Activated T-helper 17 cell treated with anti-CD3 and anti-CD28 coated beads, Interleukin-2, amount 50 U/mL, for 72 hours (primary cell): ENCODE data around the gene MYO5A. TPM values are rescaled to one million over a fixed set of nuclear protein-coding genes. Genes with fewer than 3 reads are reported as not detected.

Experiments used
- ATAC-seq: fragments of 150-1000 bp; cut with Tn5 transposase; replicated peaks from 2 replicates; pipeline ENCODE4 v1.10.0; 2021; ENCODE audit warnings: mild to moderate bottlenecking, moderate library complexity
- H3K27ac Mint-ChIP-seq: one replicate; pipeline ENCODE4 v1.8.0; 2022; ENCODE audit warnings: mixed read lengths
- H3K27me3 Mint-ChIP-seq: one replicate; pipeline ENCODE4 v1.8.0; 2022; ENCODE audit warnings: mixed read lengths
- H3K36me3 Mint-ChIP-seq: one replicate; pipeline ENCODE4 v1.8.0; 2022; ENCODE audit warnings: low read depth, mild to moderate bottlenecking, mixed read lengths
- H3K4me1 Mint-ChIP-seq: one replicate; pipeline ENCODE4 v1.8.0; 2022; ENCODE audit warnings: mixed read lengths
- H3K4me3 Mint-ChIP-seq: one replicate; pipeline ENCODE4 v1.8.0; 2022; ENCODE audit warnings: mild to moderate bottlenecking, mixed read lengths
- H3K9me3 Mint-ChIP-seq: one replicate; pipeline ENCODE4 v1.8.0; 2022; ENCODE audit warnings: mixed read lengths
- total RNA-seq, 2 donors: library from RNA; stranded (reverse); gene quantifications; one replicate each; pipeline ENCODE4 v1.2.3, GENCODE V29; 2022

MYO5A gene
- total RNA-seq, 2 donors from 2014 or later, result 33.1 to 59.3 TPM

DNA sequence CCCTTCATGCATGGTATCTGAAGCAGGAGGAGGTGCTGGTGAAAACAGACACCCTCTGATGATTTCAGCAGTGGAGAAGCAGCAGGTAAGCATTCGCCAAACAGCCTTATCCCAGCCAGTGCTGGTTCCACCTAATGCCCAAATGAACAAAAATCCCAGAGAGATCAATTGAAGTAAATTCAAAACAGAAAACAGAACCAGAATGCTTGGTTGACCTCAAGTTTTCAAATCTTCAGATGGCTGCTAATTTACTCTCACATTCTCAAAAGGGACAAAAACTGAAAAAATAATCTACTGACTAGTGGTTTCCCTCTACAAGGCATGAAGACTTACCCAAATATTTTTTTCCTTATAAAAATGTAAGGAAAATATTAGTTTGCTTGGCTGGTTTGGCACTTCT, 146.0 kb downstream of the MYO5A start:
- Mint-ChIP-seq H3K27me3 (no peaks in the 10 kb centered on the region), H3K36me3 (peaks cover 80% of the 10 kb centered on the region), H3K4me1 (peaks cover 27% of the 10 kb centered on the region), H3K27ac (peak overlapping the region; percentile 83), H3K4me3 (peak overlapping the region; percentile 38), H3K9me3 (no peaks in the 10 kb centered on the region)
- ATAC-seq, result peak; percentile 18

DNA sequence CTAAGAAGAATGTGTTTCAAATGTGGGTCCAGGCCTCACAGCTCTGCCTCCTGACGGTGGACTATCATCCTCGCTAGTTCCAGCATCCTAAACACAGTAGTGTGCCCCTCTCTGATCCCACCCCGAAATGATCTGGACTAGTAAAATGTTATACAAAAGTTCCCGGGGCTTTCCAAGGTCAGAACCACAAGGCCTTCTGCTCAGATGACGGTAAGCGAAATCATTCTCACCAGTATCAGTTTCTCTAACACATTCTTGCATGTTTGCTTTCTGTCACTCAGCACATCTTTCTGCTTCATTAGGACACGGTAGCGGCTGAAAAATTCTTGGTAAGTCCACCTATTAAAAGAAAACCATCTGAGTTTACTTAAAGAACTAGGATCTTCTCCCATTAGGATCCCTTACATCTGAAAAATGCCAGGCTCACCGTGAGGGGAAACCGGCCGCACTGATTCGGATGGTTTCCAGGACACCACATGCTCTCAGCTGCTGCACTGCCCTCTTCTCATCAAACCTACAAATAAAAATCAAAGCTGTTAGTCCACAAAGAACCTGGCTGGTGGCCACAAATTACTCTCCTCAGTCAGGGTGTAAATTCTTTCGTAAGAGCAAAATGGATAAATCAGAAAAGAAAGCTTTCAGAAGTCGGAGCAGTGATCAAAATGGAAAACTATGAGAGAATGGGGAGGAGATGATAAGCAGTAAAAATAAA, 149.1 kb downstream of the MYO5A start:
- H3K4me1 Mint-ChIP-seq, result peaks cover 27% of the 10 kb centered on the region
- ATAC-seq, result peak; percentile 77
- H3K4me3 Mint-ChIP-seq, result peak overlapping the region; percentile 52
- H3K27me3 Mint-ChIP-seq, result no peaks in the 10 kb centered on the region
- H3K36me3 Mint-ChIP-seq, result peaks cover 91% of the 10 kb centered on the region
- peak overlapping the region; percentile 90 for H3K27ac Mint-ChIP-seq
- H3K9me3 Mint-ChIP-seq, result no peaks in the 10 kb centered on the region

DNA sequence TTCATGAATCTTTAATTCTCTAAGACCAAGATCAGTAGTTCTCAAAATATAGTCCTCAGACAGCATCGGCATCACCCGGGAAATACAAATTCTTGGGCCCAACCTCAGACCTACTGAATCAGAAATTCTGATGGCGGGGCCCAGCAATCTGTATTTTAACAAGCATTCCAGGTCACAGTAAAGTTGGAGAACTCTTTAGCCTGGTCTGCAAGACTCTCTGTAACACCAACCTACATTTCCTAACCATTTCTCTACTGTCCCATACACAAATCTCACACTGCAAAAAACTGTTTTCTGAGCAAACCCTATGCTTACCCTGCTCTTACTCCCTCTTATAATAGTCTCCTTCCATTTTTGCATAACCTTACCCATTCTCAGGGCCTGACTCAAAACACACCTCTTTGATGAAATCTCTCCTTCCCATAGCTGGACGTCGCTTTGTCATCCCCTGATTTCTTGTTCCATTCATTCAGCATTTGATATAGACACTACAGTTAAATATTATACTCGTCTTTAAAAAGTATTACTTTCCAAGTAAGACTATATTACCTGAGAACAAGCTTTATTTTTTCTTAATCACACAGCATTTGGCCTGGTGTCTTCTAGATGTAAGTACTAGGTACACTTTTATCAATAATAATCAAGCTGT, 149.8 kb downstream of the MYO5A start:
- no peaks in the 10 kb centered on the region for H3K9me3 Mint-ChIP-seq
- H3K27ac Mint-ChIP-seq, result peak overlapping the region; percentile 90
- peaks cover 26% of the 10 kb centered on the region for H3K4me1 Mint-ChIP-seq
- ATAC-seq, result peak; percentile 86
- peak overlapping the region; percentile 52 for H3K4me3 Mint-ChIP-seq
- H3K27me3 Mint-ChIP-seq, result no peaks in the 10 kb centered on the region
- H3K36me3 Mint-ChIP-seq, result peaks cover 91% of the 10 kb centered on the region

DNA sequence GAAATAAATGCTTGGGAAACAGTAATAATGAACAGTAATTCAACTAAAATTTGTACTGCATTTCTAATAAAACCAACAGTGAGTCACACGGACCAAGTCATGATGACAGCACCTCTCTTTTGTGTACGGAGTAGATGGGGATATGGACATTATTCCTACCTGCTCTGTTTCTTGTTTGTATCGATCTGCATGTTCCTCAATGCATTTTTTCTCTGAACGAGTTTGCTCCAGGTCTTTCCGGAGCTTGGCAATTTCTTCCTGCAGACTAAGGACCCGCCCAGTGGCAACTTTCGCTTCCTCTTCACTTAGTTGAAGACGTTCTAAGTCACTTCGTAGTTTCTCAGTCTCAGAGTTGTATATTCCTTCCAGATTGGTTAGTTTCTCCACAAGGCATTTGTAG, 158.7 kb downstream of the MYO5A start:
- Mint-ChIP-seq H3K4me3 (no peak overlapping the region), H3K27ac (no peak overlapping the region)
- ATAC-seq, result no peak

DNA sequence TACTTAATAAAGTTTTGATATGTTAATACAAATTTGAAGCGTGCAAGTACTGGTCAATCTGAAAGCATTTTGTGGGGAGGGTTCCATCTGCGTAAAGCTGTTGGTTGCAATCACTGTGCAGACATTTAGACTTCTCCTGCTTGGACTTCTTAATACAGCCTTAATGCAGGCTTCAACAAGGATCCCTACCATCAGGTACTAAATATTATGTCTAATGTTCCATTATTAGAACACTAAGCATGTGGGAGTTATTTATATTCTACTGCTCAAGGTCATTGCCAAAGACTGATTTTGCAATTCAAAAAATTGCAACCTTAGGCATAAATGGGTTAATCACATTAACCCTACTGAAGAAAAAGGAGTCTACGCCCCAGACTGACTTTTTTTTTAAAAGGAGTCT, 159.2 kb downstream of the MYO5A start:
- no peak for ATAC-seq
- Mint-ChIP-seq H3K9me3 (no peaks in the 10 kb centered on the region), H3K36me3 (peaks cover 98% of the 10 kb centered on the region), H3K27ac (no peak overlapping the region), H3K4me3 (no peak overlapping the region), H3K4me1 (no peaks in the 10 kb centered on the region), H3K27me3 (no peaks in the 10 kb centered on the region)

More for the DNA sequence above, 158.7 kb downstream of the MYO5A start:
- Mint-ChIP-seq H3K36me3 (peaks cover 98% of the 10 kb centered on the region), H3K9me3 (no peaks in the 10 kb centered on the region), H3K4me1 (no peaks in the 10 kb centered on the region), H3K27me3 (no peaks in the 10 kb centered on the region)

DNA sequence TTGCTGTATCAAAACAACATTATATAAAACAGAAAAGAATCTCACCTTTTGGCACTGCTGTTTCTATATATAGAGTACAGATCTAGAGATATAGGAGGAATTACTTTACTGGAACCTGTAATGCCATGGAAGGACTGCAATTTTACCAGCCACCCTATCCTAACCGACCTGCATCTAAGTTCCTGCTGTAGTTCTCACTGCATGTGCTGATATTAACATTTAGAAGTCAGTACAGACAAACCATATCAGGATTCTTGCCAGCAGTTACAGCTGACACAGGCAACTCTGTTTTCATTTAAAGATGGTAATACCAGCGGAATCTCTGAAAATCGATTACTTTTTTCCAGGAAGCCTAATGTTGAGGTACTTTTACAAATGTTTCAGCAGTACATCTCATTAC, 159.7 kb downstream of the MYO5A start:
- Mint-ChIP-seq H3K4me1 (no peaks in the 10 kb centered on the region), H3K4me3 (no peak overlapping the region), H3K27ac (peak overlapping the region; percentile 17), H3K36me3 (peaks cover 98% of the 10 kb centered on the region), H3K9me3 (no peaks in the 10 kb centered on the region), H3K27me3 (no peaks in the 10 kb centered on the region)
- ATAC-seq, result no peak

DNA sequence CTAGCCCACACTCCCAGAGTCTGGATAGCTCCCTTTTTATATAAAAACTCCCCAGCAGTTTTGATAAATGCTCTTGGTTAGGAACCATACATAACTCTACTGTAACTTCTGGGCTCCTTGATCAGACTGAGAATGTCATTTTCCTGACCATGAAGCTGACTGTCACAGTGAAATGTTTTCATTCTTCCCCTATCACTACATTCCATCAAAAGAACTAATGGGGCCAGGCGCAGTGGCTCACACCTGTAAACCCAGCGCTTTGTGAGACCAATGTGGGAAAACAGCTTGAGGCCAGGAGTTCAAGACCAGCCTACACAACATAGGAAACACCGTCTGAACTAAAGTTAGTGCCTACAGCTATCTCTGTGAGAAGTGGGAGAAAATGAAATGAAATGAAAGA, 160.3 kb downstream of the MYO5A start:
- peaks cover 99% of the 10 kb centered on the region for H3K36me3 Mint-ChIP-seq
- H3K27ac Mint-ChIP-seq, result peak overlapping the region; percentile 17
- no peaks in the 10 kb centered on the region for H3K4me1 Mint-ChIP-seq
- no peak for ATAC-seq
- no peak overlapping the region for H3K4me3 Mint-ChIP-seq
- H3K27me3 Mint-ChIP-seq, result no peaks in the 10 kb centered on the region
- H3K9me3 Mint-ChIP-seq, result no peaks in the 10 kb centered on the region

DNA sequence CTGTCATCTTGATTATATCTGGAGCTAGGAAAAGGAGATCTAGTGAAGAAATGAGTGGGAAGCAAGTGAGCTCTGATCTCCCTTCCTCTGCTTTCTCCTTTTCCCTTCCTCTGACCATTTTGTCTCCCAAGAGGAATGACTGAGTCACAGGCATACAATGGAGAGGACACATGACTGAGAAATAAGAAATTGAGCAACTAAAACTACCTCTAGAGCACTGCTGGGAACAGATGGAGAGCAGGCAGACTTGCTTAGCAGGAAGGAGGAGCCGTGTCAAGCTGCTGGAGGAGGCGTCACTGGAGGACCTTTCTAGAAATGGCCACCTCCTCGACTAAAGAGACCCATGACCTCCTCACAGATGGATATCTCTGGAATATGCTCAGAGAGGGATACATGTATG, 166.2 kb downstream of the MYO5A start:
- H3K36me3 Mint-ChIP-seq, result peaks cover 99% of the 10 kb centered on the region
- no peak for ATAC-seq
- H3K9me3 Mint-ChIP-seq, result no peaks in the 10 kb centered on the region
- no peak overlapping the region for H3K4me3 Mint-ChIP-seq
- H3K4me1 Mint-ChIP-seq, result no peaks in the 10 kb centered on the region
- H3K27ac Mint-ChIP-seq, result no peak overlapping the region
- no peaks in the 10 kb centered on the region for H3K27me3 Mint-ChIP-seq

DNA sequence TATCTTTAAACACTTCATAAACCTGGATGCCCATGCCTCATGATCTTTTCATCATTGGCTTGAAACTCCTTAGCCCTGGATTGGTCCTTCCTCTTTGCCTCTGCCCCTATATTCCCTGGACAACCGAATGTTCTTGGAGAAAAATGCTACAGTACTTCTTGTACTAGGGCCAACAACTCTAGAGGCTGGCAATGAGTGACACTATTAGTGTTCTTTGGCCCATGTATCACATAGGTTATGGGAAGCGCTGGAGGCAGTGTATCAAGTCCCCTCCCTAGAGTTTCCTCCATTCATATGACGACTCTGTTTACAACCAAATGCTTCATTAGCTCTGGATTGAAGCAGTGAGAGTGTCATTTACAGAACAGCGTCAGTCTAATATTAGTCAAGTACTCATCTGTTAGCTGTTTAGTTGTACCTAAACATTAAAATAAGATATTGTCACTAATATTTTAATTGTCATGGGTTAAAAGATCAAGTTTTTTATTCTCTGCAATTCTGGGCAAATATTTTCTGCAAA, 166.6 kb downstream of the MYO5A start:
- no peaks in the 10 kb centered on the region for H3K27me3 Mint-ChIP-seq
- peak overlapping the region; percentile 8 for H3K27ac Mint-ChIP-seq
- H3K4me1 Mint-ChIP-seq, result no peaks in the 10 kb centered on the region
- H3K4me3 Mint-ChIP-seq, result no peak overlapping the region
- H3K36me3 Mint-ChIP-seq, result peaks cover 98% of the 10 kb centered on the region
- ATAC-seq, result no peak
- no peaks in the 10 kb centered on the region for H3K9me3 Mint-ChIP-seq

DNA sequence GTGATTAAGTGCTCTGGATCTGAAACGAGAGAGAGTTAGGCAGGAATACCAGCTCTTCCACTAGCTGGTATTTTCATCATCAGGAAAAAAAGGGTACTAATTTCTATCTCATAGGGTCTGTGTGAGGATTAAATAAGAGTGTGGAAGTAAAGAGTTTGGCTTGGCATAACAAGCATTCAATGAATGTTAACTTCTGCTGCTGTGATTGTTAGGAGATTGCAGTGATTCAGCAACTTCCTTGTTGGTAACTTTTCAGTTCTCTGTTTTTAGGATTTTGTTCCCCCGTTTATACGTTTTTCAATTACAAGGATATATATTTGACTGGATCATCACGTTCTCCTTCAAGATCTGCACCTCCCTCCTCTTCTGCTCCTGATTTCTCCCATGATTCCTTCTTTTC, 167.2 kb downstream of the MYO5A start:
- no peaks in the 10 kb centered on the region for H3K4me1 Mint-ChIP-seq

DNA sequence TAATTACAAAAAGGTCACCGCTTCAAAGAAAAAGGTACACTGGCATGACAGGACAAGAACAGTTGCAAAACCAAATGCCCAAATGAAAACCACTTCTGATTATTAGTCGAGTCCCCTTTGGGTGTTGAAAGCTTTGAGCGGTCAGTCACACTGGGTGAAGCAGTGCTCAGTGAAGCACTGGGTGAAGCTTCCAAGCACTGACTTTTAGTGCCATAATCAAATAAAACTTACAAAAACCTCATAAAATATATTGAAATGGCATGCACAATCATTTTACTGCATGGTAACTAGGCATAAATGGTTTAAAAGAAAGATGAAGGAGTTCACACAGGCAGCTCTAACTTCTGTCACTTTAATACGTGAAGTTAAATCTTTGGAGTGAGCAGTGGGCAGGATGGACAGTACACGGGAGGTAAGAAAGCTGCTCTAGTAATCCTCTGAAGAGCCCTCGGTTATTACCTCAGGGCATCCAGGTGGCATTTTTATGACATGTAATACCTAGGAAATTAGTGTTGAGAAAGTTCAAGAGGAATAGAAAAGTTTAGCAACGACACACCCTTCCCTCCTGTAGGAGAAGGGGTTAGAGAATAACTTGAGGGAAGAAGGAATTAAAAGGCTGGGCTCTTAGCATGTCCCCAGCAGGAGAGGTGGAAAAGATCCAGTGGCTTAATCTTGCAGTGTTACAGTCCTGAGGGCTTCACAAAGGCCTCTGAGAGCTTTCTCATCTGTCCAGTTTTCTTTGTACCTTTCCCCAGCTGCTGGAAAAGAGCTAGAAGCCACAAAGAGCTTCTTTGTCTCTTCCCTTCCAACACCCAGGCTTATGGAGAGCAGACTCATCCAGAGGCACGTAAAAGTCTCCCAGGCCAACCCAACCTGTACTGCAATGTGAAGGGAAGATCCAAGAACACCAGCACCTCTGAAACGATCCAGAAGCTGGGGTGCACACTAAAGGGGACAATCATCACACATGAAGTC, 168.2 kb downstream of the MYO5A start:
- H3K4me3 Mint-ChIP-seq, result no peak overlapping the region
- peak overlapping the region; percentile 15 for H3K27ac Mint-ChIP-seq
- H3K9me3 Mint-ChIP-seq, result no peaks in the 10 kb centered on the region
- no peaks in the 10 kb centered on the region for H3K4me1 Mint-ChIP-seq
- peaks cover 89% of the 10 kb centered on the region for H3K36me3 Mint-ChIP-seq
- H3K27me3 Mint-ChIP-seq, result no peaks in the 10 kb centered on the region
- ATAC-seq, result no peak

More for the DNA sequence above, 167.2 kb downstream of the MYO5A start:
- Mint-ChIP-seq H3K9me3 (no peaks in the 10 kb centered on the region), H3K36me3 (peaks cover 93% of the 10 kb centered on the region), H3K4me3 (no peak overlapping the region), H3K27me3 (no peaks in the 10 kb centered on the region), H3K27ac (peak overlapping the region; percentile 8)
- no peak for ATAC-seq

DNA sequence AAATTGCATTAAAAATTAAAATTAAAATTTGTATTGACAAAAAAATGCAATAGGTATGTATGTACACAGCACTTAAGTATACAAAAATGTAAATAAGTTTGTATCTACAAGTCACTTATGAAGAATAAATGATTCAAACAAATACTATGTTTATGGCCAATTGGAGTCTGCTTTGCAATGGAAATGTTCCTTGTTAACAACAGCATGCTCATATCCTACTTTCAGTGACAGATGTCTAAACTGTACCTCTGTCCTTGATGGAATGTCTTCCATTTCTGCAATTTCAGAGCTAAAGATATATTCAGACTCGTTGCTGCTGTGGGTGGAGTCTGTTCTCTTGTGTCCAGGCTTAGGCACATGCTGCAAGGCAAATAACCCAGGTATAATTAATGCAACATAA, 169.0 kb downstream of the MYO5A start:
- H3K4me1 Mint-ChIP-seq, result no peaks in the 10 kb centered on the region

DNA sequence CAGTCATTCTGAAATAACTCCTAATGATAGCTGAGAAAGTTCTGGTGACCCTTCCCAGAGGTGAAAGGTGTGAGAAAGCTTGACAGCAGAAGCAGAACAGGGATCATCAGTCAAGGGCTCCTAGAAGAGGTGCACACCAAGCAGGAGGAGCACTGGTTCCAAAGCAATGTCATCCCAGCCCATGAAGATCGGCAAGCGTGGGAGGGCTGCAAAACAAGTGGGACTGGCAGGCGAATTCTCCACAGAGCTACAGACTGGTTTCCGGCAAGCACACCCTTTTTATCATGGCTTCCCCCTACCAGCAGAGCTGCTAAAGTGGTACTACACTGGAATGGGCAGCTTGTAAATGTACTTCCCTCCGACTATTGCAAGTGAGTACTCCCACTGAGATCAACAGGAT, 170.7 kb downstream of the MYO5A start:
- Mint-ChIP-seq H3K27me3 (no peaks in the 10 kb centered on the region), H3K27ac (peak overlapping the region; percentile 70), H3K4me3 (no peak overlapping the region), H3K9me3 (no peaks in the 10 kb centered on the region), H3K4me1 (no peaks in the 10 kb centered on the region), H3K36me3 (peaks cover 82% of the 10 kb centered on the region)
- no peak for ATAC-seq

More for the DNA sequence above, 169.0 kb downstream of the MYO5A start:
- H3K9me3 Mint-ChIP-seq, result no peaks in the 10 kb centered on the region
- no peak for ATAC-seq
- H3K36me3 Mint-ChIP-seq, result peaks cover 86% of the 10 kb centered on the region
- no peak overlapping the region for H3K4me3 Mint-ChIP-seq
- no peaks in the 10 kb centered on the region for H3K27me3 Mint-ChIP-seq
- H3K27ac Mint-ChIP-seq, result no peak overlapping the region

DNA sequence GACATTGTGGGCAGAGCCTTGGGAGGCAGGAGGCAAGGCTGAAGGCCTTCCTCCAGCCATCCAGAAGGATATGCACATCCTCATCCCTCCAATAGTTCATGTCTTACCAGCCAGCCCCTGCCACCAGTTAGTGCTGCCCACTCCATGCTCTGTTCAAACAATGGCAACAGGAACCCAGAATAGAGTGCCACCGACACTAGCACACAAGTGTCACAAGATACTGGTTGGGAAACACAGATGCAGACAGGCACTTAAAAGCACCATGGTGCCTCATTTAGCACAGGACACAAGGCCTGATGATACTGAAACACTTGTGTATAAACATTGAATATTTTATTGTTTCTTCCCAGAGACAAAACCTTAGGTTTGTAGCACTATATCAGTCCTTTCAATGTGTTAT, 176.6 kb downstream of the MYO5A start:
- no peak overlapping the region for H3K4me3 Mint-ChIP-seq
- peaks cover 77% of the 10 kb centered on the region for H3K36me3 Mint-ChIP-seq
- no peak overlapping the region for H3K27ac Mint-ChIP-seq
- no peaks in the 10 kb centered on the region for H3K27me3 Mint-ChIP-seq
- no peak for ATAC-seq
- no peaks in the 10 kb centered on the region for H3K9me3 Mint-ChIP-seq
- no peaks in the 10 kb centered on the region for H3K4me1 Mint-ChIP-seq
